Activated naive CD4-positive, alpha-beta T cell treated with anti-CD3 and anti-CD28 coated beads for 36 hours (primary cell): ENCODE measurements around the gene PIKFYVE. TPM values are rescaled to one million over a fixed set of nuclear protein-coding genes. Genes with fewer than 3 reads are reported as not detected.
A peak's percentile ranks its signal among the peaks of the same experiment; 100 is the strongest.
"Not testable (repeated sequence)": the region's sequence is repeated elsewhere in the genome, so short reads cannot be mapped to it uniquely, and the experiment has no call there.

ENCODE experiments used
- CTCF ChIA-PET: fragments of 350-600 bp; sonication (Branson Sonifier 250); formaldehyde crosslinking; loops from one replicate; lab custom pipeline; 2021; ENCODE audit warnings: antibody characterized with exemption; lab: Charles Lee
- DNase-seq: peaks from one replicate; pipeline ENCODE4 v3.0.0-alpha.2; 2020
- H3K27ac Mint-ChIP-seq: one replicate; pipeline ENCODE4 v1.8.0; 2021; ENCODE audit warnings: mild to moderate bottlenecking, mixed read lengths
- H3K27me3 Mint-ChIP-seq: one replicate; pipeline ENCODE4 v1.8.0; 2021; ENCODE audit warnings: low read depth, mixed read lengths
- H3K36me3 Mint-ChIP-seq: one replicate; pipeline ENCODE4 v1.8.0; 2021; ENCODE audit warnings: low read depth, mixed read lengths
- H3K4me1 Mint-ChIP-seq: one replicate; pipeline ENCODE4 v1.8.0; 2021; ENCODE audit warnings: low read depth, mixed read lengths
- H3K4me3 Mint-ChIP-seq: one replicate; pipeline ENCODE4 v1.8.0; 2021; ENCODE audit warnings: mild to moderate bottlenecking, moderate library complexity, mixed read lengths
- H3K9me3 Mint-ChIP-seq: one replicate; pipeline ENCODE4 v1.8.0; 2021; ENCODE audit warnings: mixed read lengths
- intact Hi-C: fragments of 100-400 bp; cut with micrococcal nuclease; formaldehyde crosslinking; loops from one replicate; pipeline ENCODE4 v1.15.1; 2023
- total RNA-seq, 2 experiments: library from RNA; stranded (reverse); gene quantifications; one replicate each; pipeline ENCODE4 v1.2.3, GENCODE V29; 2021

The PIKFYVE gene, protein sequence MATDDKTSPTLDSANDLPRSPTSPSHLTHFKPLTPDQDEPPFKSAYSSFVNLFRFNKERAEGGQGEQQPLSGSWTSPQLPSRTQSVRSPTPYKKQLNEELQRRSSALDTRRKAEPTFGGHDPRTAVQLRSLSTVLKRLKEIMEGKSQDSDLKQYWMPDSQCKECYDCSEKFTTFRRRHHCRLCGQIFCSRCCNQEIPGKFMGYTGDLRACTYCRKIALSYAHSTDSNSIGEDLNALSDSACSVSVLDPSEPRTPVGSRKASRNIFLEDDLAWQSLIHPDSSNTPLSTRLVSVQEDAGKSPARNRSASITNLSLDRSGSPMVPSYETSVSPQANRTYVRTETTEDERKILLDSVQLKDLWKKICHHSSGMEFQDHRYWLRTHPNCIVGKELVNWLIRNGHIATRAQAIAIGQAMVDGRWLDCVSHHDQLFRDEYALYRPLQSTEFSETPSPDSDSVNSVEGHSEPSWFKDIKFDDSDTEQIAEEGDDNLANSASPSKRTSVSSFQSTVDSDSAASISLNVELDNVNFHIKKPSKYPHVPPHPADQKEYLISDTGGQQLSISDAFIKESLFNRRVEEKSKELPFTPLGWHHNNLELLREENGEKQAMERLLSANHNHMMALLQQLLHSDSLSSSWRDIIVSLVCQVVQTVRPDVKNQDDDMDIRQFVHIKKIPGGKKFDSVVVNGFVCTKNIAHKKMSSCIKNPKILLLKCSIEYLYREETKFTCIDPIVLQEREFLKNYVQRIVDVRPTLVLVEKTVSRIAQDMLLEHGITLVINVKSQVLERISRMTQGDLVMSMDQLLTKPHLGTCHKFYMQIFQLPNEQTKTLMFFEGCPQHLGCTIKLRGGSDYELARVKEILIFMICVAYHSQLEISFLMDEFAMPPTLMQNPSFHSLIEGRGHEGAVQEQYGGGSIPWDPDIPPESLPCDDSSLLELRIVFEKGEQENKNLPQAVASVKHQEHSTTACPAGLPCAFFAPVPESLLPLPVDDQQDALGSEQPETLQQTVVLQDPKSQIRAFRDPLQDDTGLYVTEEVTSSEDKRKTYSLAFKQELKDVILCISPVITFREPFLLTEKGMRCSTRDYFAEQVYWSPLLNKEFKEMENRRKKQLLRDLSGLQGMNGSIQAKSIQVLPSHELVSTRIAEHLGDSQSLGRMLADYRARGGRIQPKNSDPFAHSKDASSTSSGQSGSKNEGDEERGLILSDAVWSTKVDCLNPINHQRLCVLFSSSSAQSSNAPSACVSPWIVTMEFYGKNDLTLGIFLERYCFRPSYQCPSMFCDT (N-terminal part only)
- 10 to 100 TPM; 20.2 to 22.4 TPM for total RNA-seq

DNA sequence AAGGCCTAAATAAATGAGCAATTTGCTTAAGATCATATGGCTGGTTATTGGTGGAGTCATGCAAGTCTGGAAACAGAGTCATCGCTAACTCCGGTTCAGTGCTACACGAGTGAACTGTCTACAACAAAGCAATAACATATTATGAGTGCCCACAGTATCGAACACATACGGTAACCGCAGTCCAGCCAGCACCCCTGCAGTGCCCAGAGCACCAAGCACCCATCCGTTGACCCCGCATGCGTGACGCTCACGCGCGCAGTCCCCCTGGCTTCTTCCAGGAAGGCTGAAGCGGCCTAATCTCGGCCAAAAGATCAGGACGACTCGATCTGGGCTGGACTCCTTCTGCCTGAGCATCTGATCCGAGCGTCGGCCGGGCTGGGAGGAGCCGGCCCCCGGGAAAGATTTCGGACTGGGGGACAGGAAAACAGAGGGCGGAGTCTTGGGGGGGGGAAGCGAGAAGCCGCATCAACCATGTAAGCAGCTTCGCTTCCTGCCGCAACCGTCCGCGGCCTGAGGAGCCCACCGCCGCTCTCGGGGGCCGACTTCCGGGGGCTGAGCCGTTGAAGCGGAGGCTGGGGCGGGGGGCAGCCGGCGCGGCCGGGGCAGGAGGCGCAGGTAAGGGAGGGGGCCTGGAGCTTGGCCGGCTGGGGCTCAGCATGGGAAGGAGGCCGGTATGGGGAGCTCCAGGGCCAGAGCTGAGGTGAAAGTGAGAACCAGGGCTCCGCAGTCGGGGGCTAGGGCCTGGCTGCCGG, at the start of gene PIKFYVE:
PIKFYVE (plus strand) TSS at position 455 of the 752 bp plus-strand sequence. CDS start 5,265 bp downstream, outside the sequence.
- Mint-ChIP-seq H3K27ac (peak within 1 kb of the TSS; percentile 94), H3K36me3 (peaks cover 2% of the 10 kb centered on the region), H3K27me3 (no peaks in the 10 kb centered on the region), H3K4me1 (peaks cover 33% of the 10 kb centered on the region), H3K4me3 (peak within 1 kb of the TSS; percentile 95), H3K9me3 (no peaks in the 10 kb centered on the region)
- intact Hi-C loops: loop anchor here (1.0 to 10.0 kb wide), 12 partner anchors 11 to 1904 kb away; partner anchors contain the start of genes CREB1, FASTKD2, IDH1 and MDH1B
- peak; percentile 94 for DNase-seq
- CTCF ChIA-PET: interaction anchor here (0.6 to 1.9 kb wide), 4 partner anchors 12 to 101 kb away, joined by 3 to 16 read pairs (median 6); partner anchors contain the start of gene IDH1

DNA sequence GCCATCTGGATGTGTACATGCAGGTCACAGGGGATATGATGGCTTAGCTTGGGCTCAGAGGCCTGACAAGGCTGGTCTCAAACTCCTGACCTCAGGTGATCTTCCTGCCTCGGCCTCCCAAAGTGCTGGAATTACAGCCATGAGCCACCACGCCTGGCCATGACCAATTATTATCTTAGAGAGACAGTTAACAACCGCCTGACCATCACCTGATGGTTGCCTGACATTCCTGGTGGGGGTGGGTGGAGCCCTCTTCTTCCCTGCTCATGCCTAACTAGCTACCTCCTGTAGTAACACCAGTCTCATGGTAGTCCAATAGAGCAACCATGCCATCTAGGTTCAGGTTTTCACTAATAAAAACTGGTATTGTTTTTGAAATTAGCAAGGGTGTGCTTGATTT, 44.2 kb upstream of the PIKFYVE start:
- H3K36me3 Mint-ChIP-seq, H3K4me1 Mint-ChIP-seq, H3K9me3 Mint-ChIP-seq, intact Hi-C loops, H3K27me3 Mint-ChIP-seq, H3K27ac Mint-ChIP-seq, DNase-seq, H3K4me3 Mint-ChIP-seq: not testable (repeated sequence)
- CTCF ChIA-PET: interaction anchor here (0.5 to 2.0 kb wide), 3 partner anchors 8 to 101 kb away, joined by 4 to 7 read pairs (median 4); no protein-coding TSS in a partner anchor

DNA sequence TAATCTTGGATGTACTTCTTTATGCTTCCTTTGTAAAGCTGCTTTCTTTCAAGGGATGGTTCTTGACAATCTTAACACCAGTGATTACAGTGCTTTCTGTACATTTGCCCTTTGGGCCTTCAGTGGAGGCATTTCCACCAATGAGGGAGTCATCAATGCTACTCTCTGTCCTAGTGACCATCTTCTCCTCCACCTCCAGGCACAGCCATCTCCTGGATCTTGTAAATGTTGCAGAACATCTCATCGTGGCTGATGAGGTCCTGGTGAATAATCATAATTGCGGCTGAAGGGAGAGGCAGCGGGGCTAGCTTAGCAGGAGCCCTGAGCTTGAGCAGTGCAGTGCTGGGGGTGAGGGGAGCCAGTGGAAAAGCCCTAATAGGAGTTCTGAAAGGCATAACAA, 43.7 kb upstream of the PIKFYVE start:
- peaks cover 5% of the 10 kb centered on the region for H3K9me3 Mint-ChIP-seq
- no peaks in the 10 kb centered on the region for H3K27me3 Mint-ChIP-seq
- CTCF ChIA-PET: interaction anchor here (0.8 to 2.0 kb wide), 2 partner anchors 8 to 46 kb away, joined by 4 to 7 read pairs; no protein-coding TSS in a partner anchor
- no peaks in the 10 kb centered on the region for H3K36me3 Mint-ChIP-seq
- no peak overlapping the region for H3K4me3 Mint-ChIP-seq
- intact Hi-C loops: no loop called here
- DNase-seq: no peak
- H3K27ac Mint-ChIP-seq: no peak overlapping the region
- H3K4me1 Mint-ChIP-seq: no peaks in the 10 kb centered on the region

DNA sequence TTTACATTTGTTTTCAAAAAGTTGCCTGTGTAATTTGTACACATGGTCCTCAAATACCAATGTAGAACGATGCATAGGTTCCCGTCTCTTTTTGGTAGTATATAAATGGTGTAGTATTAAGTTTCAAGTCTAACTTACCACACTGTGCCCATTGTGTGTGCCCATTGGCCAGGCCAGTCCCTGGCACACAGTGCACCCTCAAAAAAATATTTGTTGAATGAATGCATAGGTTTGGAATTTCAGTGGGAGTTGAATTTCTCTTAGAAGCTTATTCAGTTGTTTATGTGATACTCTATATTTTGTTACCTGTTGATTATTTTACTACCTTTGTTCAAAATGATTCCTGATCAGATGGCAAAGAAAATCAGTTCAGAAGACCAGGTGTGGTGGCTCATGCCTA, 41.3 kb upstream of the PIKFYVE start:
- Mint-ChIP-seq H3K27me3 (no peaks in the 10 kb centered on the region), H3K36me3 (no peaks in the 10 kb centered on the region), H3K4me1 (no peaks in the 10 kb centered on the region), H3K9me3 (peaks cover 5% of the 10 kb centered on the region), H3K27ac (no peak overlapping the region), H3K4me3 (no peak overlapping the region)
- no peak for DNase-seq
- intact Hi-C loops: no loop called here
- CTCF ChIA-PET: no interaction called here

DNA sequence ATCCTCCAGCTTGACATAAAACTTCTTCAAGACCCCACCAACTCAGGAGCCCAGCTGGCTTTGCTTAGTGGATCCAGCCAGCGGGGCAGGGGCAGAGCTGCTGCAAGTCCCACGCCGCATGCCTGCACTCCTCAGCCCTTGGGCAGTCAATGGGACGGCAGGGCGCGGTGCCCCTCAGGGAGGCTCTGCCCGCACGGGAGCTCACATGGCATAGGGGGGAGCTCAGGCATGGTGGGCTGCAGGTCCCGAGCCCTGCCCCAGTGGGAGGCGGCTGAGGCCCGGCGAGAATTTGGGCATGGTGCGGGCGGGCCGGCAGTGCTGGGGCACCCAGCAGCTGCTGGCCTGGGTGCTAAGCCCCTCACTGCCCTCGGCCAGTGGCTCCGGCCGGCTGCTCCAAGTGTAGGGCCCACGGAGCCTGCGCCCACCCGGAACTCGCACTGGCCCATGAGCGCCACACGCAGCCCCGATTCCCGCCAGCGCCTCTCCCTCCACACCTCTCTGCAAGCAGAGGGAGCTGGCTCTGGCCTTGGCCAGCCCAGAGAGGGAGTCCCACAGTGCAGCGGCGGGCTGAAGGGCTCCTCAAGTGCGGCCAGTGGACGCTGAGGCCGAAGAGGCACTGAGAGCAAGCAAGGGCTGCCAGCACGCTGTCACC, 38.3 kb upstream of the PIKFYVE start:
- intact Hi-C loops: no loop called here
- no peak overlapping the region for H3K27ac Mint-ChIP-seq
- H3K4me3 Mint-ChIP-seq: no peak overlapping the region
- DNase-seq: no peak
- CTCF ChIA-PET: interaction anchor here (1.0 kb wide), 1 partner anchor 52 kb away, joined by 4 read pairs; no protein-coding TSS in a partner anchor
- H3K9me3 Mint-ChIP-seq: peaks cover 8% of the 10 kb centered on the region
- H3K27me3 Mint-ChIP-seq: no peaks in the 10 kb centered on the region
- no peaks in the 10 kb centered on the region for H3K36me3 Mint-ChIP-seq
- H3K4me1 Mint-ChIP-seq: no peaks in the 10 kb centered on the region

DNA sequence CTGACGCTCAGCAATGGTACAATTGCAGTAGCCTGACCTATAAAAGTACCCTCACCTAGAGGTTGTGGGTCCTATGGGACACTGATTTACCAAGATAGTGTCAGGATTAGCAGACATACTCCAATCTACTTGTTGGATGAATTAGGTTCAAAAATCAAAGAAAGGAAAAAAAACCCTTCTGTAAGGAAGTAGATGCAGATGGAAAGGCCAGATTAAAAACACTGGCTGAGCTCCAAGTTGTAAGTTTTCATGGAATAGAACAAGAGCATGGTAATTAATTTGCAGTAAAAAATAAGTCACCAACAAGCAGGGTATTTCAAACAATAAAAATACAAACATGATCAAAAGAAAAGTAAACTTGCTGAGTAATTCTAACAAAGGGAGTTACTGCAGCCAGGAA, 37.6 kb upstream of the PIKFYVE start:
- no peak for DNase-seq

DNA sequence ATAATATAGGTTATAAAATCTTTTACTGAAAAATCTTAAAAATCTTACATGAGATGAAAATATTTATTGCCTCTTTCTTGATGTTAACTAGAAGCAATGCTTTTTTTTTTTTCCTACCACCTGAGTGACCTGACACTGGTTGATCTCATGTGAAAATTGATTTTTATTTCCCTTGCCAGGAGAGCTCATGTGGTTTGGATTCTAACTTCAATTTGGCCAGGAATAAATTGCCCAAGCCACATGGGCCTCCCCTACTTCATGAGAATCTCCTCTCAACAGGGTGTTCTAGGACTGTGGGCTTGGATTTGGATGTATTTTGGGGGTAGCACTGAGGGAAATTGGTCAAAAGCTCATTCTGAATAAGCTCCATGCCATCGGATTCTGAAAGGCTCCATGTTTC, 31.3 kb upstream of the PIKFYVE start:
- peaks cover 8% of the 10 kb centered on the region for H3K9me3 Mint-ChIP-seq
- DNase-seq: no peak
- intact Hi-C loops: no loop called here
- no peaks in the 10 kb centered on the region for H3K4me1 Mint-ChIP-seq
- H3K36me3 Mint-ChIP-seq: peaks cover 26% of the 10 kb centered on the region
- no peaks in the 10 kb centered on the region for H3K27me3 Mint-ChIP-seq
- CTCF ChIA-PET: no interaction called here
- no peak overlapping the region for H3K27ac Mint-ChIP-seq
- no peak overlapping the region for H3K4me3 Mint-ChIP-seq

More for the DNA sequence above, 37.6 kb upstream of the PIKFYVE start:
- H3K27me3 Mint-ChIP-seq: no peaks in the 10 kb centered on the region
- H3K27ac Mint-ChIP-seq: no peak overlapping the region
- no peak overlapping the region for H3K4me3 Mint-ChIP-seq
- H3K4me1 Mint-ChIP-seq: no peaks in the 10 kb centered on the region
- peaks cover 8% of the 10 kb centered on the region for H3K9me3 Mint-ChIP-seq
- no peaks in the 10 kb centered on the region for H3K36me3 Mint-ChIP-seq
- intact Hi-C loops: no loop called here
- CTCF ChIA-PET: no interaction called here

DNA sequence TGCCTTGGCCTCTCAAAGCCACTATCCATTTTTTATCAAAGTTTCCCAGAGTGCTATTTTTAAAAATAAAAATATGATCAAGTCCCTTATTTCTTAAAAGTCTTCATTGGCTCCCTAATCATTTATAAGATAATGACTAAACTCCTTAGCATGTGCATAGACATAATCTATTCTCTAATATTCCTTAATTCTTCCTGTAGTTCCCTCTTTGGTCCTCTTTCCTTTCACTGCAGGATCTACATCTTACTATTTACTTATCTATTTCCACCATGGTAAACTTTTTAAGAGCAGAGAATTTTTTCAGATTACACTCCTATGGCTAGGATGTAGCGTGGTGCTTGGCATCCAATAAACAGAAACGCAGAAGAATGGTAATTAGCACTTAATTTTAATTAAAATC, 30.2 kb upstream of the PIKFYVE start:
- peaks cover 8% of the 10 kb centered on the region for H3K9me3 Mint-ChIP-seq
- peaks cover 29% of the 10 kb centered on the region for H3K36me3 Mint-ChIP-seq
- H3K4me3 Mint-ChIP-seq: no peak overlapping the region
- intact Hi-C loops: no loop called here
- no peaks in the 10 kb centered on the region for H3K4me1 Mint-ChIP-seq
- no peaks in the 10 kb centered on the region for H3K27me3 Mint-ChIP-seq
- H3K27ac Mint-ChIP-seq: no peak overlapping the region
- no peak for DNase-seq
- CTCF ChIA-PET: no interaction called here

DNA sequence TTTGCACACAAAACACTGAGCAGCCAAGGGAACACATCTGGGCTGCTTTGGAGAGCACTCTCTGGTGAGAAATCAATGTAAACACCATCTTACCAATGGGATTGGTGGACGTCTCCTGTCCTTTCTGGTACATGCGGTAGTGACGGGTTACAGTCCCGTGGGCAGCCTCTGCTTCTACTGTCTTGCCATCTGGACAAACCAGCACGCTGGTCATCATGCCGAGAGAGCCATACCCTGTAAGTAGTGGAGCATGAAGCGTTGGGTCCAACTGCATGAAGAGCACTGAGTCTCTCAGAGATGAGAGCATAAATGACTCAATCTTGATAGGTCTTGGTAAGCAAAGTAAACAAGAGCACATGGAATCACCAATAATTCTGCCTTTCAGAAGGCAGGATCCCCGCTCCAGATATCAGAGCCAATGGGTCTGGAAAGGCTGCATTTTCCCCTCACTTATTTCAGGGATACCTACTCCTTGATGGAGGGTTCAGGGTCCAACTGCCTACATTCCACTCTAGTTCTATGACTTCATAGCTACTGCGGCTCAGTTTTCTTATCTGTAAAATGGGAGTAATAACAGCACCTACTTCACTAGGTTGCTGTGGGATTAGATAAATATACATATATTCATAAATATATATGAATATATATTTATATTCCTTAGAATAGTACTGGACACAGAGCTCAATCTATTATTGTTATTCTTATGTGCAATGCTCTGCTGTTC, 26.1 kb upstream of the PIKFYVE start:
- no peaks in the 10 kb centered on the region for H3K4me1 Mint-ChIP-seq
- no peaks in the 10 kb centered on the region for H3K9me3 Mint-ChIP-seq
- no peak overlapping the region for H3K4me3 Mint-ChIP-seq
- no peaks in the 10 kb centered on the region for H3K27me3 Mint-ChIP-seq
- no peak for DNase-seq
- H3K36me3 Mint-ChIP-seq: peaks cover 32% of the 10 kb centered on the region
- no peak overlapping the region for H3K27ac Mint-ChIP-seq
- CTCF ChIA-PET: interaction anchor here (1.4 kb wide), 1 partner anchor 118 kb away, joined by 4 read pairs; no protein-coding TSS in a partner anchor
- intact Hi-C loops: no loop called here

DNA sequence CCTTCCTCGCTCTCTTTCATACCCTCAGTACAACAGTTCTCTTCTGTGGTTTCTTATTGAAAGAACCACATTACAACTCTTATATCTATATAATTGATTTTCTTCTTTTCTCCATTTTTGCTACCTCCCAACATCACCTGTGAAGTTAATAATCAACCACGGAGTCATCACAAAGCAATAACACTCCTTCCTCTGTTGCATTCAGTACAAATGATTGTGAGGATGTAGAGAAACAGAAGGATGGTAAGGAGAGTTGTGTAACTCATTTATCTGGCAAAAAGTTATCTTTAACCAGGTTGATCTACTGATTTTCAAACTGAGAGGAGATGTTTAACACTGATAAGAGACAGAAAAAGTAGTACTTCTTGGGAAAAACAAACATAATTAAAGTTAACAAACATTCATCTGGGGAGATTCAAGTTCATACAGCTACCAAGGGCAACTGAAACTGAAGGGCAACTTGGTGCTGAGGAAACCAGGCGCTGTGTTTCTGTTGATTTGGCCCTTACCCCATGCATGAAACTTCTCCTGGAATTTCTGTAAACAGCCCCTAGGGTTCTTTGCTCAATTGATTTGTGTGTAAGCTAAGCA, 25.3 kb upstream of the PIKFYVE start:
- Mint-ChIP-seq H3K27ac (no peak overlapping the region), H3K9me3 (no peaks in the 10 kb centered on the region), H3K4me1 (no peaks in the 10 kb centered on the region), H3K4me3 (no peak overlapping the region), H3K36me3 (peaks cover 24% of the 10 kb centered on the region), H3K27me3 (no peaks in the 10 kb centered on the region)
- no peak for DNase-seq
- CTCF ChIA-PET: interaction anchor here (1.4 kb wide), 1 partner anchor 117 kb away, joined by 4 read pairs; no protein-coding TSS in a partner anchor
- intact Hi-C loops: no loop called here
